H54 (cell line): ENCODE results near the gene HEXD.

Experiments
- DNase-seq: peaks from one replicate; pipeline ENCODE4 v3.0.0; 2011; ENCODE audit warnings: low spot score, mixed read lengths; ENCODE audit not compliant: insufficient read length
- FAIRE-seq: peaks from 3 replicates; lab custom pipeline; 2011; peaks lifted over from hg19 to GRCh38; lab: Jason Lieb, UNC
- POLR2A ChIP-seq: IDR thresholded peaks from 2 replicates; pipeline ENCODE4 v1.6.1; 2011; ENCODE audit warnings: low read depth, mild to moderate bottlenecking, low read length

HEXD gene

DNA sequence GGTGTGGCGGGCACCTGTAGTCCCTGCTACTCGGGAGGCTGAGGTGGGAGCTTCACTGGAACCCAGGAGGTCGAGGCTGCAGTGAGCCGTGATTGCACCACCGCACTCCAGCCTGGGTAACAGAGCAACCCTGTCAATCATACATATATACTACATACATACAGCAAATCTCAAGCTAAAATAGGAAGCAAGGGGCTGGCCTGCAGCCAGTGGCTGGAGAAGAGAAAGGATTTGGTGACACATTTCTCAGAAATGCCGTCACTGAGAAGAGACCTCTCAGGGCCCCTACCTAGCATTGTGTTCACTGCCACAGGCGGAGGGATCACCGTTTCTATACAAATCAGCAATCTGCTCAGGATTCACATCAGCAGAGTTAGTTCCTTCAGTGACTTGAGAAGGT is 57.3 kb downstream of the HEXD start:
- TF ChIP-seq POLR2A, result no peak
- DNase-seq, result no peak
- no peak for FAIRE-seq

GRCh38 chr17:82477934-82478333 is 59.8 kb downstream of the HEXD start:
- TF ChIP-seq POLR2A, result no peak
- DNase-seq (no peak), FAIRE-seq (no peak)

GRCh38 chr17:82479602-82480001 is 61.5 kb downstream of the HEXD start:
- DNase-seq, result no peak
- FAIRE-seq, result no peak
- no peak for TF ChIP-seq POLR2A

- DNase-seq (no peak), FAIRE-seq (no peak)
- TF ChIP-seq POLR2A, result no peak
Observed at GRCh38 chr17:82480318-82480717, 62.2 kb downstream of the HEXD start.

GRCh38 chr17:82483204-82483660 is 65.1 kb downstream of the HEXD start:
- no peak for FAIRE-seq

DNA sequence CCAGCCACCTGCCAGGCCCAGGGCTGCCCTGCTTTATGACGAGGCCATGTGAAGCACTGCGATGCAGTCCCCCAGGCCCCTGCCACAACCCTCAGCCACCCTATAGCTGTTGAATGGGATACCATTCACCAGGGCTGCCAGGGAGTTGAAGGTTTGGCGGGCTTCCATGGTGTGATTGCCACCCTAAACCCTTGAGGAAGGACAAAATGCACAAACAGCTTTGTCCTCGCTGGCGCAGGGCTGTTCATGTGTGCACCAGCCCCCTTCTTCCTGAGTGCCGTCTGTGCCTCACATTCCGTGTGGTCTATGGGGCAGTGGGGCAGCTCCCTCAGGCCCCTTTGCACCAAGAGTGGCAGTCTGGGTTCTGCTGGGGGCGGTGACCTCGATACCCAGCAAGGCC is 65.7 kb downstream of the HEXD start:
- no peak for TF ChIP-seq POLR2A
- DNase-seq, result no peak
- no peak for FAIRE-seq

More at GRCh38 chr17:82483204-82483660, 65.1 kb downstream of the HEXD start:
- DNase-seq, result no peak
- TF ChIP-seq POLR2A, result no peak

DNA sequence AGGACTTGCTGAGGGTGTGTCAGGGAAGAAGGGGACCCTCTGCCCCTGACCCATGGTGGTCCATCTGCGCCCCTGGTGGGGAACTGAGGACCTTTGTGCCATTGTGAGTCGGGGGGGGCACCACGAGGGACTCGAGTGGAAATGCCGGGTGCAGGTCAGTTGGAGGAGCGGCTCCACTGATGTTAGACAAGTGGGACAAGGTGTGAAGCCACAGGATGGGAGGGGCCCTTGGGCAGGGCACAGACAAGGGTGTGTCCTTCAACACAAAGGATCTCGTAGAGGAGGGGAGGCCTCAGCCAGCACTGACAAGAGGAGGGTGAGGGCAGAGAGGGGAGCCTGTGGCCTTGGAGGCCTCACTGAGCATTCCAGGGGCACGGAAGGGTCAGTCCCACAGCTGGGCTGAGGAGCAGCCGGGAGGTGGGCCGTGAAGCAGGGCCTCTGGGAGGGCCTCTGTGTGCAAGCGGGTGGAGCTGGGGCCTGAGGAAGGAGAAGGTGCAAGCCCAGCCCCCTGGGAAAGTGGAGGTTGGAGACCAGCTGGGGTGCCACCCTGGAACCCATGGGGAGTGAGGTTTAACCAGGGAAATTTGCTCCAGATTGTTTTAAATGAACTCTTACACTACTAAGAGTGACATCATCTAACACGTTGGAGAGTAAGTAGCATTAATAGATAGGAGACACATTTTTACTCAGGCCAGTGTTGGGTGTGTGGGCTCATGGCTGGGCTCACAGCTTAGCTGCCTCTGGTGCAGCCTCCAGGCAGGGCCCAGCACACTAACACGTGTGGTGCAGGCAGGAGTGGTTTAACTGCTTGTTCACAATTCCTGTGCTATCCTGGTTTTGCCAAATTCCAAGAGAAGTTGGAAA is 68.3 kb downstream of the HEXD start:
- FAIRE-seq (no peak), DNase-seq (no peak)
- no peak for TF ChIP-seq POLR2A

- no peak for FAIRE-seq
Observed at GRCh38 chr17:82487910-82488309, 69.8 kb downstream of the HEXD start.

GRCh38 chr17:82489117-82489516 is 71.0 kb downstream of the HEXD start:
- FAIRE-seq (no peak), DNase-seq (peak; percentile 34)

More at GRCh38 chr17:82487910-82488309, 69.8 kb downstream of the HEXD start:
- no peak for DNase-seq
- no peak for TF ChIP-seq POLR2A

DNA sequence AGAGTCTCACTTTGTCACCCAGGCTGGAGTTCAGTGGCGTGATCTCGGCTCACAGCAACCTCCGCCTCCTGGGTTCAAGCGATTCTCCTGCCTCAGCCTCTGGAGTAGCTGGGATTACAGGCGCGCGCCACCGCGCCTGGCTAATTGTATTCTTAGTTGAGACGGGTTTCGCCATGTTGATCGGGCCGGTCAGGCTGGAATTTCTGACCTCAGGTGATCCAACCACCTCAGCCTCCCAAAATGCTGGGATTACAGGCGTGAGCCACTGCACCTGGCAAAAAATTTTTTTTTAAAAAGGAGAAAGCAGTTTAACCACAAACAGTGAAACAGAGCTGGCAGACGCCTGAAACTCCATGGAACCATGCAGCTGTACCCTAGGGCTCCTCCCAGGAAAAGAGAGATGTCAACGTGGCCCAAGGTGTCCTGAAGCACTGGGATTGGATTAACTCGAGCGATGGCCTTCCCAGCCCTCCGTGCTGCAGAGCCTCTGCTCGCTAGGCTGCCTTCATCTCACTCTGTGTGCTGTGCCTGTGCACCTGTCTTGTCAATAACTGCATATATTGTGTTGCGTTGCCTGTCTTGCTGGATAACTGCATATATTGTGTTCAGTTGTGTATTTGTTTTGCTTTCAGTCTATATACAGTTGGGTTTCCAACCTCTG is 71.8 kb downstream of the HEXD start:
- no peak for FAIRE-seq
- TF ChIP-seq POLR2A, result no peak
- no peak for DNase-seq

More at GRCh38 chr17:82489117-82489516, 71.0 kb downstream of the HEXD start:
- TF ChIP-seq POLR2A, result no peak

- FAIRE-seq (no peak), DNase-seq (no peak)
- TF ChIP-seq POLR2A, result no peak
Observed at GRCh38 chr17:82490512-82491195, 72.5 kb downstream of the HEXD start.

GRCh38 chr17:82491196-82491530 is 73.0 kb downstream of the HEXD start:
- FAIRE-seq (no peak), DNase-seq (no peak)
- no peak for TF ChIP-seq POLR2A

DNA sequence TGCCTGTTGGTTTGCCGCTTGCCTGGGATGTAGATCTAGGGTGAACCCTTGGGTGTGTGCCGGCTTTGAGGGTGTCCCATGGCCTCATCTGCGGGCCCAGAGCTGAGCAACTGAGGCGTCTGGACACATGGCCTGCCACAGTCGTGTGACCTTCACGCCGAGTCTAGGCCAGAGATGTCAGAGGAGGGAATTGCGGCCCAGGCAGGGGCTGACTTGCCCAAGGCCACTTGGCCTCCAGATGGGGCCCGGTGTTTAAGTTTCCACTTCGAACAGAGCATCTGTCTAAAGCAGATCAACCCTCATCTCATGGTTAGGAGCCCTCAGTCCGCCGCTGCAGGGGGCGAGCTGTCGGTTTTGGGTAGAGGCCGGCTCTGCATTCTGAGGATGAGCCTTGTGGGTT is 73.4 kb downstream of the HEXD start:
- DNase-seq (no peak), FAIRE-seq (no peak)
- no peak for TF ChIP-seq POLR2A
